T follicular helper cell (primary cell): ENCODE measurements around the gene PCBP3.
"Not testable (repeated sequence)": the region's sequence is repeated elsewhere in the genome, so short reads cannot be mapped to it uniquely, and the experiment has no call there.

ENCODE experiments used
- DNase-seq: peaks from one replicate; pipeline ENCODE4 v3.0.0-alpha.2; 2020; ENCODE audit warnings: low read depth

Gene PCBP3

DNA sequence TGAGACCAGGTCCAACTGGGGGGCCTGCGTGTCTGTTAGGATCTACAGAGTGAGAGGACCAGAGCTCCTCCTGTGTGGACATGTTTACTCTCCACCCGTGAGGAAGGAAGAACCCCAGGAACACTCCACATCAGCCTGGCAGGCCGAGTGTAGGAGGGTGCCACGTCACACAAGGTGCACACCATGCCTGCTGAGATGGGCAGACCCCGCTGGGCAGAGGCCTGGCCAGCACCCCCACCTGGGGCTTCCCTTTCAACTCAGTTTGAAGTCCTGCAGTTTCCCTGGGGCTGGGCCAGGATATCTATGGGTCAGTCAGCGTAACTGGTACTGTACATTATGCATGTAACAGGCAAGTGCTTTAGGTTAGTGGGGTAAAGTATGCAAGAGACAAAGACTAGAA is 30.1 kb upstream of the PCBP3 start:
- no peak for DNase-seq

GRCh38 chr21:45613881-45614280 is 29.6 kb upstream of the PCBP3 start:
- no peak for DNase-seq

DNA sequence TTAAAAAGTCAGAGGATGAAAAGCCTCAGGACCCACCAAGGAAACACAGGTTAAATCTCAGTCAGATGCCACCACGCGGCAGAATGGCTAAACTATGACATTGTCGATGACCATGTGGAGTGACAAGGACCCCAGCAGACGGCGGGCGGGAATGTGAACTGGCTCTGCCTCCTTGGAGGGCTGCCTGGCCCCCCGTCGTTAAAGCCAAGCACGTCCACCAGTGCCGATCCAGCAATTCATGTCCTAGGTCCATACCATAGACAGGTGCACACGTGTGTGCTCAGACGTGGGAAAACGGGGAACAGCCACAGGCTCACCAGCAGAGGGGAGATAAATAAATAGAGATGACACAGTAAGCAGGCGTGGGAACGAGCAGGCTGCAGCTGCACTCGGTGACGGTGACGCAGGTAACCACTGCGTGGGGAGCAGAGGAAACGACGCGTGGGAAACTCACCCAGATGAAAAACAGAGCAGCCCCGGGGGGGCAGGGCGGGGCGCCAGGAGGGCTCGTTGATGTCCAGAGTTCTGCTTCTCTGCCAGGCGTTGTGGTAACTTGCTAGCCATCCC is 28.3 kb upstream of the PCBP3 start:
- DNase-seq: peak; percentile 92

- DNase-seq: no peak
Measured at GRCh38 chr21:45617021-45617921, 26.3 kb upstream of the PCBP3 start.

DNA sequence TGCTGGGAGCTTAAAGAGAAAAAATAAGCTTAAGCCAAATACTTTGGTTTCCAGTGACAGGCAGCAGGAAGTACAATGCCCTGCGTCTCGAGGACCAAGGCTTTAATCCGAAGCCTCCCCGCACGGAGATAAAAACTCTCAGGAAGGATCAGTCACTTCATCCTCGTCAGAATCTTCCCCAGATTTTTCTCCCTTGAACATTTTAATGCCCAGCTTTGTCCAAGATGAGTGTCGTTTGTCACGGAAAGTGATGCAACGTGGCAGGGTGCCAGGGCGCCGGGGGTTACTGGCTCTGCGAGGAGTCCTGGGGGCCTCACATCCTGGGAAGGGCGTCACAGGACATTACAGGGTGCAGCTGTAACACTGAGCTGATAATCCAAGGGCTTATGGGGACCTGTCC is 25.2 kb upstream of the PCBP3 start:
- no peak for DNase-seq

DNA sequence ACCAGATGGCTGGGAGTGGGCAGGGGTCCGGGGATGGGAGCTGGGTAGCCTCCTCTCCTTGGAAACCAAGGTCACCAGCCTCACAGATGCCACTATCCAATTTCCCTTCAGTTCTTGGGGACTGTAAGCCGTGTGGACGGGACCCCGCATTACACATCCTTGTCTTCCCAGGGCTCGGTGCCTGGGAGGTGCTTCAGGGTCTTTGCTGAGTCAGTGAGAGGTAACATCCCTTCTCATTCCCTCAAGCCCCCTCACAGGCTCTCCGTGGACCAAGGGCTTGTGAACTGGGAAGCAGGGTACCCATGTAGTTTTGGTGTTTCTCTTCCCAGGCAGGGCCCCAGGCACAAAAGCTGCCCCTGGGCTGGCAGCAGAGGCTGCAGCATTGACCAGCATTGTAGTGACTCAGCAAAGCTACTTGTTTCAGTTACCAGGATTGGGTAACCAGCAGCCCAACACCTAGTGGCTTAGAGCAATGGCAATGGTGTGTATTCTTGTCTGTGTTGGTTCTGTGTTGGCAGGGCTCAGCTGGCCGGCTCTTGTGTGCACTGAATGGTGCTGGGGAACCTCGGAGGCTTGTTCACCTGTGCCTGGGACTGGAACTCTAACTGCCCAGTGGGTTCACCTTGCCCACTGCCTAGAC is 24.6 kb upstream of the PCBP3 start:
- DNase-seq: no peak

GRCh38 chr21:45620201-45620923 is 23.2 kb upstream of the PCBP3 start:
- DNase-seq: no peak

- DNase-seq: not testable (repeated sequence)
Measured at GRCh38 chr21:45621435-45622331, 21.8 kb upstream of the PCBP3 start.

DNA sequence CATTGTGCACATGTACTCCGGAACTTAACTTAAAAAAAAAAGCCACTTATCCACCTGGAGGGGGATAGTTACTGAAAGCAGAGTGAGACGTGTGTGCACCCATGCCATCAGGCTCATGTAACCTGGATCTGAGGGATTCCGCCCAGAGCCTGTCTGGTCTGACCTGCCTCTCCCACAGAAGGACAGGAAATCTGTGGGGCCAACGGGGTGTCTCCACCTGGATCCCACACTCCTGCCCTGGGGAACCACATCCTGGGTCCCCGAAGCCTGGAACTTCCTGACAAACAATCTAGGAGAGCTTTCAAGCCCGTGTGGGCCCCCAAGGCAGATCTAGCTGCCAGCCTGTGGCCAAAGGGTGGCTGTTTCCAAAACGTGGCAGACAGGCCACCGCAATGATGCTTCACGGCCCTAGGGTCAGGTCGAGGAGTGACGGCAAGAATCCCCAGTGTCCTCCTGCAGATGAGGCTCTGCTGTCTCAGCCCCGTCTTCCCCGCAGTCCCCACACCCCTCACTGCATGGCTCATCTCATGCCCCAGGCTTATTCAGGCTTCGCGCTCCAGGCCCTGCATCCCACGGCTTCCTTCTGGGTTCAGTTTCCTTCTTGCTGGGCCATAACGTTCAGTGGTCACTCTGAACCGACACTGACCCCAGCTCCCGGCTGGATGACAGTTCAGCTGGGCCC is 21.0 kb upstream of the PCBP3 start:
- no peak for DNase-seq

- no peak for DNase-seq
Measured at GRCh38 chr21:45623436-45623835, 20.1 kb upstream of the PCBP3 start.

GRCh38 chr21:45626127-45626526 is 17.4 kb upstream of the PCBP3 start:
- not testable (repeated sequence) for DNase-seq

DNA sequence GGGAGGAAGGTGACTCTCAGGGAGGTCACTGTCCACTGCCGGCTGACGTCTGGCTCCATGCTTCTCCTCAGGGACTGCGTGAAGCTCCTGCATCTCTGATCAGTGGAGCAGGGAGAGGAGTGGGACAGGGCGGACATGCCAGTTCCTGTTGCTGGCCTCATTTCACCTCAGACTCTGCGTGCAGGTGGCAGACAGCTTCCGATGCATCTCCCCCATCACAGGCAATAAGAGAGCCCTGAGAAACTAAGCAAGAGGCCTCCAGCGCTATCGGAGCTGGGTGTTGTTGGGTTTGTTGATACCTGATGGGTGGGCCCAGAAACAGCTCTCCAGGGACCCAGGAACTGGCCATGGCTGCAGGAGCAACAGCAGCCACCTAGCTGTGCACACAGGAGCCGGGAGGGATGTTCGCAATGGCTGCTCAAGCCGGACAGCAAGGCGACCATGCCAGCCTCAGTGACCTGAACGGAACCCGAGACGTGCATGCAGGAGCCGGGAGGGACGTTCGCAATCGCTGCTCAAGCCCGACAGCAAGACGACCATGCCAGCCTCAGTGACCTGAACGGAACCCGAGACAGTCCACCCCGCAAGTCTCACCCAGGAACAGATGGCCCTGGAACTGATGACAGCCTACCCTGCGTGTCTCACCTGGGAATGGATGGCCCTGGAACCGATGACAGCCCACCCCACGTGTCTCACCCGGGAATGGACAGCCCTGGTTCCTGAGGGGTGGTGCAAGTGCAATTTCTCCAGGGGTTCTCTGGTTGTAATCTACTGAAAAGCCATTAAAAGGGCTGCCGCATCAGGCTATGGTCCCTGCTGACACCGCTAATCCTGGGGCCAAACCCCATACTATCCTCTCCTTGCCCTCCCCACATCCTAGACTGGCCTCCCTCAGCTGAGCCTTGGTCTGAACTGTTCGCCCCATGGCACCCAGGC is 14.2 kb upstream of the PCBP3 start:
- no peak for DNase-seq

GRCh38 chr21:45630066-45630694 is 13.3 kb upstream of the PCBP3 start:
- no peak for DNase-seq

DNA sequence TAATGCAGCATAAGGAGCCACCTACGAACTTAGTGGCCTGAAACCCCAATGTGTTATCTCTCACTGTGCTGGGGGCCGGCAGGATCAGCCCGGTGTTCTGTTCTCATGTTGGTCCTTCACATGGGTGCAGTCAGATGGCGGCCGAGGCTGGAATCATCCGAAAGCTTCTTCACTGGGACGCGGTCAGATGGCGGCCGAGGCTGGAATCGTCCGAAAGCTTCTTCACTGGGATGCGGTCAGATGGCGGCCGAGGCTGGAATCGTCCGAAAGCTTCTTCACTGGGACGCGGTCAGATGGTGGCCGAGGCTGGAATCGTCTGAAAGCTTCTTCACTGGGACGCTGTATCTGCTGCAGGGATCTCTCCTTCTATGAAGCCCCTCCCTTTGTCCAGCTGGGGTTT is 12.6 kb upstream of the PCBP3 start:
- DNase-seq: no peak

GRCh38 chr21:45631540-45631939 is 12.0 kb upstream of the PCBP3 start:
- DNase-seq: no peak

GRCh38 chr21:45632160-45632559 is 11.4 kb upstream of the PCBP3 start:
- no peak for DNase-seq

- no peak for DNase-seq
Measured at GRCh38 chr21:45632637-45633251, 10.8 kb upstream of the PCBP3 start.

DNA sequence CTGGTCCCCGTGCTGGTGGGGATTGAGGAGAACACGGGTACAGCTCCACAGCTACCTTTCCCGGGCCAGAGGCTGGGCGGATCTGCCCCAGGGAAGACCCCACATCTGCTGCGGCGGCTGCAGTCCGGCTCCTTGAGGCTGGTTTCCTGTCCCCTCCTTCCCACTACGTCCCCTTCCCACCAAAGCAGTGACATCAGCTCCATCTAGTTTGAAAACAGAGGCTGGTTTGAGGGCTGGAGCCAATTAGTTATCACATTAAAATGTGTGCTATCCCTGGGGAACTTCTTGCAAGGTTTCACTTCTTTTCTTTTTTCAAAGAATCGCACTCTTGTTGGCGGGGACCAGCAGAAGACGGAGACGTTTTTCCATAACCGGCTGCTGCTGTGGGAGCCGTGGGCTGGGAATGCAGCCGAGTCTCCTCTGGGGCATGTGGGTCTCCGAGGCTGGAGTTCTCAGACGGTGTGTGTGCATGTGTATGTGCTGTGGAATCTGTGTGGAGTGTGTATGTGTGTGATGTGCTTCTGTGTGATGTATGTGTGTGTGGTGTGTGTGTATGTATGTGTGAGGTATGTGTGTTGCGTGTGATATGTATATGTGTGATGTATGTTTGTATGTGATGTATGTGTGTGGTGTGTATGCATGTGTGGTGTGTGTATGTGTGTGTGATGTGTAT is 8.9 kb upstream of the PCBP3 start:
- no peak for DNase-seq
